H1 (cell line): ENCODE measurements around the gene ASTN2. TPM values are rescaled to one million over a fixed set of nuclear protein-coding genes. Genes with fewer than 3 reads are reported as not detected.

Source experiments
- CTCF ChIA-PET: fragments of 300-600 bp; sonication (Branson Sonifier 250); formaldehyde crosslinking; loops from one replicate; lab custom pipeline; 2021; ENCODE audit not compliant: partially characterized antibody; lab: Charles Lee
- POLR2A ChIA-PET: fragments of 300-600 bp; sonication (Branson Sonifier 250); formaldehyde crosslinking; loops from one replicate; lab custom pipeline; 2021; ENCODE audit warnings: inconsistent platforms; ENCODE audit not compliant: partially characterized antibody; lab: Charles Lee
- DNase-seq, 2 experiments: peaks; one replicate each; pipeline versions ENCODE4 v3.0.0 to v3.0.0-alpha.2; 2010 to 2022; ENCODE audit warnings: low spot score in 2 of 2, low read depth in 1 of 2, mixed read lengths in 1 of 2
- FAIRE-seq: peaks from 2 replicates; lab custom pipeline; 2011; peaks lifted over from hg19 to GRCh38; lab: Jason Lieb, UNC
- H2AFZ ChIP-seq: 2 replicates; pipeline ENCODE4 v1.8.1; 2012; ENCODE audit warnings: low read length, inconsistent platforms
- H2AK5ac ChIP-seq: 2 replicates; pipeline ENCODE4 v1.6.1; 2013; ENCODE audit warnings: low read depth, low read length
- H2BK120ac ChIP-seq: replicated peaks from 2 replicates; pipeline ENCODE3; 2013; ENCODE audit warnings: low read depth, low read length, inconsistent platforms
- H2BK12ac ChIP-seq: 2 replicates; pipeline ENCODE4 v1.6.1; 2013; ENCODE audit warnings: low read depth, low read length
- H2BK15ac ChIP-seq: 2 replicates; pipeline ENCODE4 v1.6.1; 2013; ENCODE audit warnings: low read length
- H2BK20ac ChIP-seq: 2 replicates; pipeline ENCODE4 v1.6.1; 2013; ENCODE audit warnings: low read length
- H2BK5ac ChIP-seq: 2 replicates; pipeline ENCODE4 v1.6.1; 2013; ENCODE audit warnings: low read depth, low read length
- H3K14ac ChIP-seq: 2 replicates; pipeline ENCODE4 v1.6.1; 2013; ENCODE audit warnings: inconsistent platforms; ENCODE audit not compliant: insufficient read length
- H3K18ac ChIP-seq: 2 replicates; pipeline ENCODE4 v1.6.1; 2013; ENCODE audit warnings: low read length; ENCODE audit errors: extremely low read depth
- H3K23ac ChIP-seq: 2 replicates; pipeline ENCODE4 v1.6.1; 2013; ENCODE audit warnings: inconsistent platforms; ENCODE audit not compliant: insufficient read length
- H3K23me2 ChIP-seq: 2 replicates; pipeline ENCODE4 v1.6.1; 2013; ENCODE audit warnings: low read depth, low read length
- H3K27ac ChIP-seq: 2 replicates; pipeline ENCODE4 v1.6.1; 2011; ENCODE audit warnings: low read depth, low read length, inconsistent platforms
- H3K27me3 ChIP-seq, 4 experiments: replicated peaks in 1 of 4; 1 replicate in 1 of 4; 2 replicates in 3 of 4; pipeline versions ENCODE4 v1.6.1 to v1.8.1; 2011 to 2013; ENCODE audit warnings: low read length in 3 of 4, mild to moderate bottlenecking in 3 of 4, inconsistent platforms in 2 of 4, mixed read lengths in 2 of 4, moderate library complexity in 1 of 4; ENCODE audit not compliant: control insufficient read depth in 3 of 4, insufficient read depth in 3 of 4; ENCODE audit errors: extremely low read depth in 1 of 4
- H3K36me3 ChIP-seq, 4 experiments: 2 replicates each; pipeline versions ENCODE4 v1.6.1 to v1.8.1; 2011 to 2013; ENCODE audit warnings: mild to moderate bottlenecking in 4 of 4, low read length in 3 of 4, moderate library complexity in 2 of 4, control low read depth in 1 of 4, inconsistent platforms in 1 of 4; ENCODE audit not compliant: insufficient read depth in 4 of 4, control insufficient read depth in 2 of 4
- H3K4ac ChIP-seq: replicated peaks from 2 replicates; pipeline ENCODE3; 2013; ENCODE audit warnings: low read length, low read depth, mixed read lengths, inconsistent platforms; ENCODE audit not compliant: insufficient read length
- H3K4me1 ChIP-seq, 4 experiments: replicated peaks in 1 of 4; 1 replicate in 1 of 4; 2 replicates in 3 of 4; pipeline versions ENCODE4 v1.6.1 to v1.8.1; 2011 to 2013; ENCODE audit warnings: low read length in 3 of 4, inconsistent platforms in 2 of 4, mixed read lengths in 1 of 4; ENCODE audit not compliant: insufficient read depth in 4 of 4, control insufficient read depth in 3 of 4
- H3K4me2 ChIP-seq, 2 experiments: 2 replicates each; pipeline versions ENCODE4 v1.6.1 to v1.8.1; 2011 to 2013; ENCODE audit warnings: low read depth in 2 of 2, low read length in 2 of 2, control low read depth in 1 of 2, inconsistent platforms in 1 of 2, mild to moderate bottlenecking in 1 of 2; ENCODE audit not compliant: insufficient read depth in 1 of 2
- H3K4me3 ChIP-seq, 4 experiments: fragments of 200-600, 300-600 bp in 1 of 4; sonication (generic), shearing (Covaris generic), sonication (Bioruptor Twin) in 1 of 4; 2 replicates each; pipeline versions ENCODE4 v1.5.1 to v1.8.1; 2011 to 2016; ENCODE audit warnings: low read length in 4 of 4, low read depth in 3 of 4, control low read depth in 2 of 4, inconsistent platforms in 2 of 4, mild to moderate bottlenecking in 2 of 4, mixed read lengths in 1 of 4, moderate library complexity in 1 of 4; ENCODE audit not compliant: insufficient read depth in 2 of 4; ENCODE audit errors: extremely low read depth in 1 of 4
- H3K56ac ChIP-seq: replicated peaks from 2 replicates; pipeline ENCODE3; 2013; ENCODE audit warnings: low read depth, mild to moderate bottlenecking, mixed read lengths, low read length, inconsistent platforms; ENCODE audit not compliant: insufficient read length
- H3K79me1 ChIP-seq: 2 replicates; pipeline ENCODE4 v1.6.1; 2013; ENCODE audit warnings: low read depth, low read length, control low read depth
- H3K79me2 ChIP-seq, 2 experiments: 2 replicates each; pipeline versions ENCODE4 v1.6.1 to v1.8.1; 2012 to 2013; ENCODE audit warnings: low read length in 2 of 2, mild to moderate bottlenecking in 2 of 2, inconsistent platforms in 1 of 2; ENCODE audit not compliant: insufficient read depth in 2 of 2, control insufficient read depth in 1 of 2
- H3K9ac ChIP-seq, 4 experiments: replicated peaks in 1 of 4; 1 replicate in 1 of 4; 2 replicates in 3 of 4; pipeline versions ENCODE4 v1.6.1 to v1.8.1; 2011 to 2013; ENCODE audit warnings: low read depth in 3 of 4, low read length in 3 of 4, control low read depth in 2 of 4, mild to moderate bottlenecking in 2 of 4, moderate library complexity in 2 of 4, inconsistent platforms in 1 of 4; ENCODE audit errors: extremely low read depth in 1 of 4
- H3K9me3 ChIP-seq, 2 experiments: 2 replicates each; pipeline versions ENCODE4 v1.6.1 to v1.8.1; 2012 to 2013; ENCODE audit warnings: mild to moderate bottlenecking in 2 of 2, moderate library complexity in 2 of 2, control low read depth in 1 of 2, inconsistent platforms in 1 of 2, low read depth in 1 of 2, low read length in 1 of 2, mixed read lengths in 1 of 2; ENCODE audit not compliant: insufficient read depth in 2 of 2
- H4K20me1 ChIP-seq, 2 experiments: replicated peaks in 1 of 2; 2 replicates each; pipeline versions ENCODE3 to v1.8.1; 2011 to 2013; ENCODE audit warnings: inconsistent platforms in 2 of 2, low read length in 2 of 2, mild to moderate bottlenecking in 1 of 2; ENCODE audit not compliant: insufficient read depth in 2 of 2, control insufficient read depth in 1 of 2
- H4K5ac ChIP-seq: 2 replicates; pipeline ENCODE4 v1.6.1; 2013; ENCODE audit warnings: low read length, low read depth, mixed read lengths, inconsistent platforms; ENCODE audit not compliant: insufficient read length
- H4K8ac ChIP-seq: 2 replicates; pipeline ENCODE4 v1.8.0; 2013; ENCODE audit warnings: mild to moderate bottlenecking, moderate library complexity, low read length, inconsistent platforms; ENCODE audit not compliant: insufficient read depth; ENCODE audit errors: extremely low read depth
- H4K91ac ChIP-seq: replicated peaks from 2 replicates; pipeline ENCODE3; 2013; ENCODE audit warnings: low read length, mixed read lengths, inconsistent platforms; ENCODE audit not compliant: insufficient read length
- BRCA1 ChIP-seq: IDR thresholded peaks from 2 replicates; pipeline ENCODE4 v1.6.1; 2012; ENCODE audit warnings: low read depth, low read length, improper control_type of control experiment
- CBX5 ChIP-seq: fragments of 300-800, 300-1000 bp; sonication (generic); IDR thresholded peaks from 2 replicates; pipeline ENCODE4 v1.7.1; 2016; ENCODE audit warnings: antibody characterized with exemption, low read length, low read depth
- CBX8 ChIP-seq: fragments of 300-800, 300-1000 bp; sonication (generic); IDR thresholded peaks from 2 replicates; pipeline ENCODE4 v1.7.1; 2016; ENCODE audit warnings: low read depth, low read length, borderline replicate concordance
- CTBP2 ChIP-seq: IDR thresholded peaks from 2 replicates; pipeline ENCODE4 v1.7.0; 2011; ENCODE audit warnings: borderline replicate concordance, mild to moderate bottlenecking, moderate library complexity, mixed read lengths, low read length; ENCODE audit not compliant: insufficient read depth, insufficient read length
- EGR1 ChIP-seq: IDR thresholded peaks from 2 replicates; pipeline ENCODE4 v1.6.1; 2011; ENCODE audit warnings: low read depth, low read length, borderline replicate concordance
- FOSL1 ChIP-seq: IDR thresholded peaks from 2 replicates; pipeline ENCODE4 v1.6.1; 2011; ENCODE audit warnings: mild to moderate bottlenecking, low read depth, low read length, moderate library complexity; ENCODE audit not compliant: insufficient read depth
- GTF2F1 ChIP-seq: IDR thresholded peaks from 2 replicates; pipeline ENCODE4 v1.6.1; 2012; ENCODE audit warnings: low read depth, low read length, improper control_type of control experiment, borderline replicate concordance
- JUND ChIP-seq: IDR thresholded peaks from 2 replicates; pipeline ENCODE4 v1.6.1; 2011; ENCODE audit warnings: mild to moderate bottlenecking, improper control_type of control experiment, low read length
- KDM5A ChIP-seq: fragments of 200-600 bp; IDR thresholded peaks from 2 replicates; pipeline ENCODE4 v1.7.1; 2012; ENCODE audit warnings: mild to moderate bottlenecking, low read length, inconsistent platforms, mixed read lengths
- POLR2AphosphoS5 ChIP-seq: IDR thresholded peaks from 2 replicates; pipeline ENCODE4 v1.6.1; 2011; ENCODE audit warnings: low read depth, low read length
- POU5F1 ChIP-seq: IDR thresholded peaks from 2 replicates; pipeline ENCODE4 v1.6.1; 2011; ENCODE audit warnings: low read depth, mild to moderate bottlenecking, low read length, moderate library complexity
- SIX5 ChIP-seq: IDR thresholded peaks from 2 replicates; pipeline ENCODE4 v1.6.1; 2011; ENCODE audit warnings: mild to moderate bottlenecking, low read depth, low read length
- TAF1 ChIP-seq: IDR thresholded peaks from 2 replicates; pipeline ENCODE4 v1.6.1; 2011; ENCODE audit warnings: mild to moderate bottlenecking, low read depth, low read length
- TCF12 ChIP-seq: IDR thresholded peaks from 2 replicates; pipeline ENCODE4 v1.6.1; 2011; ENCODE audit warnings: low read depth, mild to moderate bottlenecking, low read length
- WGBS, 2 experiments: shearing (Covaris generic) in 1 of 2; methylation state at CpG; one replicate each; pipeline versions ENCODE4 v1.1.6 to v1.1.7; 2013 to 2015; ENCODE audit warnings: low lambda C conversion rate in 2 of 2, mixed read lengths in 2 of 2, inconsistent platforms in 1 of 2, low coverage in 1 of 2, missing lambda C conversion rate in 1 of 2; ENCODE audit not compliant: insufficient replicate concordance in 2 of 2, insufficient coverage in 1 of 2, insufficient read length in 1 of 2; ENCODE audit errors: extremely low coverage in 1 of 2, missing lambda C conversion rate in 1 of 2; 5-methylcytosine and 5-hydroxymethylcytosine counted together
- polyA plus RNA-seq, 7 experiments: library from polyadenylated mRNA; depleted of rRNA in 3 of 7; stranded (reverse) in 5 of 7; unstranded in 2 of 7; fragments of >200 nt in 5 of 7; fragments of 200-250 nt in 2 of 7; gene quantifications; 1 replicate in 5 of 7; 2 replicates in 1 of 7; 4 replicates in 1 of 7; pipeline versions ENCODE4 v1.2.1 to v1.2.3, GENCODE V29; 2011 to 2013; ENCODE audit warnings: missing spikeins in 2 of 7, mixed read lengths in 2 of 7
- total RNA-seq: library from RNA; stranded (reverse); fragmentation: NEBNext Ultra II Directional; extraction: Animal tissue kit (Norgen Biotek cat#: 25700); gene quantifications from 2 replicates; pipeline ENCODE4 v1.2.1, GENCODE V29; 2021

The ASTN2 gene
- total and polyA plus RNA-seq, 2 of the 8 experiments (the other 6 are each of a cell fraction or from before 2014, with no cell fraction given), result 8.2 to 13.7 TPM

- POLR2A ChIA-PET, result no interaction called here
- DNase-seq (no peak), FAIRE-seq (no peak)
- H2BK20ac ChIP-seq, result no peak overlapping the region
- no peak overlapping the region for H4K8ac ChIP-seq
- no peak overlapping the region for H3K4me3 ChIP-seq
- H2BK5ac ChIP-seq, result no peak overlapping the region
- H2AFZ ChIP-seq, result no peak overlapping the region
- no peak overlapping the region for H2BK15ac ChIP-seq
- H3K79me2 ChIP-seq, result no peaks in the 10 kb centered on the region
- H3K4ac ChIP-seq, result no peak overlapping the region
- no peaks in the 10 kb centered on the region for H3K27me3 ChIP-seq
- no peak overlapping the region for H4K91ac ChIP-seq
- H3K18ac ChIP-seq, result no peak overlapping the region
- no peak overlapping the region for H4K5ac ChIP-seq
- H3K27ac ChIP-seq, result no peak overlapping the region
- 98% methylated on average over 3 of the region's 3 CpGs; no CpG with 5 or more reads in 1 of the 2 experiments for WGBS, 2 experiments
- H3K79me1 ChIP-seq, result 0 out of 2 replicates have a peak, but pooled peaks cover under 1% of the 10 kb centered on the region
- H3K9me3 ChIP-seq, result no peaks in the 10 kb centered on the region
- no peak overlapping the region for H2BK12ac ChIP-seq
- H4K20me1 ChIP-seq, result no peaks in the 10 kb centered on the region
- H3K4me1 ChIP-seq, result peaks cover 0 to 11% (median 3%) of the 10 kb centered on the region in 4 experiments; a peak in 2 of 7 replicates
- no peak overlapping the region for H3K23ac ChIP-seq
- H3K14ac ChIP-seq, result no peak overlapping the region
- no peak overlapping the region for H2BK120ac ChIP-seq
- CTCF ChIA-PET, result no interaction called here
- H3K4me2 ChIP-seq, result no peak overlapping the region
- no peak overlapping the region for H3K9ac ChIP-seq
- H3K56ac ChIP-seq, result no peak overlapping the region
- no peaks in the 10 kb centered on the region for H3K36me3 ChIP-seq
- H2AK5ac ChIP-seq, result no peak overlapping the region
- H3K23me2 ChIP-seq, result no peaks in the 10 kb centered on the region; the same call in 1 of the 2 replicates
- no peak for TF ChIP-seq EGR1
- TF ChIP-seq POU5F1, result no peak
- no peak for TF ChIP-seq GTF2F1
- no peak for TF ChIP-seq FOSL1
- no peak for TF ChIP-seq CBX5
- TF ChIP-seq TCF12, result no peak
- no peak for TF ChIP-seq CBX8
- TF ChIP-seq TAF1, result no peak
- no peak for TF ChIP-seq CTBP2
- TF ChIP-seq KDM5A, result no peak
- TF ChIP-seq JUND, result no peak
- no peak for TF ChIP-seq POLR2AphosphoS5
- no peak for TF ChIP-seq SIX5
- TF ChIP-seq BRCA1, result no peak
Measured at GRCh38 chr9:117098331-117098730, 316.5 kb downstream of the ASTN2 start.
